ENCODE results near the gene NUP98.

- TF ChIP-seq NR2F1 (conservative IDR thresholded peaks at IDR 0.05) (no peak), ZBTB11 (CRISPR knock-in tag; IDR thresholded peaks at IDR 0.05) (no peak), ZNF274 (IDR thresholded peaks at IDR 0.05; ENCODE audit: insufficient read depth, insufficient read length) (no peak), HDAC2 (IDR thresholded peaks at IDR 0.05) (no peak), SP1 (IDR thresholded peaks at IDR 0.05; ENCODE audit: low read depth, low read length) (no peak), CTCF (IDR thresholded peaks at IDR 0.05 in 2 of 3, conservative IDR thresholded peaks at IDR 0.05 in 1 of 3; ENCODE audit: control insufficient read depth in 2 of 3, extremely low read depth in 1 of 3, insufficient read depth in 1 of 3, low read depth in 3 of 3, low read length in 3 of 3) (no peak), NRF1 (conservative IDR thresholded peaks at IDR 0.05; ENCODE audit: low read depth, low read length) (no peak)
Observed at GRCh38 chr11:3665336-3666022, 131.9 kb downstream of the NUP98 start.

All from GM12878 (cell line).